ENCODE data around the gene MAGOH.
"Not testable (repeated sequence)": the region's sequence is repeated elsewhere in the genome, so short reads cannot be mapped to it uniquely, and the experiment has no call there.

Gene MAGOH

GRCh38 chr1:53238197-53239155, at the start of gene MAGOH:
TSS of gene MAGOH (minus strand) at chr1:53238518. CDS start at chr1:53238448, 70 bp downstream.
- H3K4me3 ChIP-seq (ENCODE audit: low read depth, low read length) = peak within 1 kb of the TSS; percentile 99

GRCh38 chr1:53286955-53287354, 48.6 kb upstream of the MAGOH start:
- H3K4me3 ChIP-seq (ENCODE audit: low read depth, low read length) = no peak overlapping the region

GRCh38 chr1:53285969-53286760, 47.8 kb upstream of the MAGOH start:
- H3K4me3 ChIP-seq (ENCODE audit: low read depth, low read length) = no peak overlapping the region

GRCh38 chr1:53285546-53285945, 47.2 kb upstream of the MAGOH start:
- H3K4me3 ChIP-seq (ENCODE audit: low read depth, low read length) = no peak overlapping the region

- no peak overlapping the region for H3K4me3 ChIP-seq (ENCODE audit: low read depth, low read length)
Measured at GRCh38 chr1:53284224-53285020, 46.1 kb upstream of the MAGOH start.

GRCh38 chr1:53283156-53283555, 44.8 kb upstream of the MAGOH start:
- not testable (repeated sequence) for H3K4me3 ChIP-seq (ENCODE audit: low read depth, low read length)

- no peak overlapping the region for H3K4me3 ChIP-seq (ENCODE audit: low read depth, low read length)
Measured at GRCh38 chr1:53281133-53281532, 42.8 kb upstream of the MAGOH start.

GRCh38 chr1:53280496-53280895, 42.2 kb upstream of the MAGOH start:
- H3K4me3 ChIP-seq (ENCODE audit: low read depth, low read length) = no peak overlapping the region

GRCh38 chr1:53279296-53280200, 41.2 kb upstream of the MAGOH start:
- H3K4me3 ChIP-seq (ENCODE audit: low read depth, low read length) = no peak overlapping the region

GRCh38 chr1:53278298-53278725, 40.0 kb upstream of the MAGOH start:
- H3K4me3 ChIP-seq (ENCODE audit: low read depth, low read length) = no peak overlapping the region

GRCh38 chr1:53277326-53277725, 39.0 kb upstream of the MAGOH start:
- H3K4me3 ChIP-seq (ENCODE audit: low read depth, low read length) = no peak overlapping the region

GRCh38 chr1:53276902-53277281, 38.6 kb upstream of the MAGOH start:
- H3K4me3 ChIP-seq (ENCODE audit: low read depth, low read length) = no peak overlapping the region

GRCh38 chr1:53276153-53276901, 38.0 kb upstream of the MAGOH start:
- no peak overlapping the region for H3K4me3 ChIP-seq (ENCODE audit: low read depth, low read length)

GRCh38 chr1:53275566-53275965, 37.2 kb upstream of the MAGOH start:
- H3K4me3 ChIP-seq (ENCODE audit: low read depth, low read length) = no peak overlapping the region

GRCh38 chr1:53274541-53275185, 36.3 kb upstream of the MAGOH start:
- H3K4me3 ChIP-seq (ENCODE audit: low read depth, low read length) = no peak overlapping the region

- no peak overlapping the region for H3K4me3 ChIP-seq (ENCODE audit: low read depth, low read length)
Measured at GRCh38 chr1:53274026-53274425, 35.7 kb upstream of the MAGOH start.

GRCh38 chr1:53273526-53273925, 35.2 kb upstream of the MAGOH start:
- no peak overlapping the region for H3K4me3 ChIP-seq (ENCODE audit: low read depth, low read length)

GRCh38 chr1:53272349-53272748, 34.0 kb upstream of the MAGOH start:
- no peak overlapping the region for H3K4me3 ChIP-seq (ENCODE audit: low read depth, low read length)

All from iPS-11a (cell line).